Subcutaneous abdominal adipose tissue (tissue), 5 donors: ENCODE measurements around the gene MROH8.
"Not testable (repeated sequence)": the region's sequence is repeated elsewhere in the genome, so short reads cannot be mapped to it uniquely, and the experiment has no call there.

ENCODE experiments used
- H3K27ac ChIP-seq: one replicate; pipeline ENCODE4 v1.7.0; 2013; ENCODE audit warnings: low read depth, mild to moderate bottlenecking, inconsistent platforms, low read length, moderate library complexity
- H3K27me3 ChIP-seq, 5 donors: one replicate each; pipeline ENCODE4 v1.7.0; 2013; ENCODE audit warnings: low read length in 5 of 5, inconsistent platforms in 1 of 5; ENCODE audit not compliant: control insufficient read depth in 5 of 5, insufficient read depth in 4 of 5
- H3K36me3 ChIP-seq, 5 donors: one replicate each; pipeline ENCODE4 v1.7.0; 2013; ENCODE audit warnings: low read length in 5 of 5; ENCODE audit not compliant: control insufficient read depth in 5 of 5, insufficient read depth in 5 of 5
- H3K4me1 ChIP-seq, 5 donors: one replicate each; pipeline ENCODE4 v1.7.0; 2013; ENCODE audit warnings: low read length in 5 of 5, mild to moderate bottlenecking in 3 of 5, moderate library complexity in 1 of 5; ENCODE audit not compliant: control insufficient read depth in 5 of 5, insufficient read depth in 5 of 5
- H3K4me3 ChIP-seq, 5 donors: one replicate each; pipeline ENCODE4 v1.7.0; 2013; ENCODE audit warnings: low read length in 5 of 5, low read depth in 1 of 5
- H3K9ac ChIP-seq, 5 donors: one replicate each; pipeline ENCODE4 v1.7.0; 2013; ENCODE audit warnings: low read length in 5 of 5, mild to moderate bottlenecking in 4 of 5, moderate library complexity in 3 of 5
- H3K9me3 ChIP-seq, 5 donors: one replicate each; pipeline ENCODE4 v1.7.0; 2013; ENCODE audit warnings: low read length in 5 of 5; ENCODE audit not compliant: control insufficient read depth in 5 of 5
- donor health status: healthy.
- donor health status: healthy.
- donor health status: healthy.
- donor health status: healthy.
- donor health status: healthy.

The MROH8 gene

GRCh38 chr20:37161830-37162549, 17.4 kb downstream of the MROH8 start:
- Histone ChIP-seq H3K9ac (no peak overlapping the region), H3K27me3 (no peaks in the 10 kb centered on the region), H3K4me3 (no peak overlapping the region), H3K9me3 (no peaks in the 10 kb centered on the region), H3K4me1 (no peaks in the 10 kb centered on the region), H3K27ac (no peak overlapping the region), H3K36me3 (peaks cover 4 to 16% (median 5%) of the 10 kb centered on the region in 5 donors)

- peaks cover 0 to 10% (median 4%) of the 10 kb centered on the region in 5 donors for H3K36me3 ChIP-seq
Measured at GRCh38 chr20:37160683-37161082, 18.7 kb downstream of the MROH8 start.

DNA sequence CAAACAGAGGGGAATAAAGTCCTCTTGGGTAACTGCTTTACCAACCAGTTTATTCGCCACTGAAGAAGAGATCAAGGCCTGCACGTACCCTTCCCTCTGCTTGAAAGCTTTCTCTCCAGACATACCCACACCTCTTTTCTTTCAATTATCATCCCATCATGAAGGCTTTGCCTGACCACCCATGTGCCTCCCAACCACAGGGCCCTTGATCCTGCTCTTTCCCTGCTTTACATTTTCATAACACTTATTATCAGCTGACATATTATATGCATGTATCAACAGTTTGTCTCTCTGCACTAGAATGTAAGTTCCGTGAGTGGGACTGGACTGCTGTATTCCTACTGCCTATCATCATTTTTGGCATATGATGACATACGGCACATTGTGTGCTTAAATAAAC, 21.1 kb downstream of the MROH8 start:
- Histone ChIP-seq H3K4me1 (no peaks in the 10 kb centered on the region), H3K4me3 (no peak overlapping the region), H3K27ac (no peak overlapping the region), H3K9ac (no peak overlapping the region), H3K36me3 (peaks cover 0 to 14% (median 9%) of the 10 kb centered on the region in 5 donors), H3K9me3 (no peaks in the 10 kb centered on the region), H3K27me3 (no peaks in the 10 kb centered on the region)

More at GRCh38 chr20:37160683-37161082, 18.7 kb downstream of the MROH8 start:
- no peak overlapping the region for H3K27ac ChIP-seq
- H3K27me3 ChIP-seq = no peaks in the 10 kb centered on the region
- H3K9ac ChIP-seq = no peak overlapping the region
- no peaks in the 10 kb centered on the region for H3K4me1 ChIP-seq
- H3K9me3 ChIP-seq = no peaks in the 10 kb centered on the region
- no peak overlapping the region for H3K4me3 ChIP-seq

- Histone ChIP-seq H3K9me3 (no peaks in the 10 kb centered on the region), H3K27me3 (no peaks in the 10 kb centered on the region), H3K4me3 (no peak overlapping the region), H3K4me1 (no peaks in the 10 kb centered on the region), H3K36me3 (peaks cover 0 to 19% (median 9%) of the 10 kb centered on the region in 5 donors), H3K27ac (no peak overlapping the region), H3K9ac (no peak overlapping the region)
Measured at GRCh38 chr20:37155987-37156386, 23.4 kb downstream of the MROH8 start.

DNA sequence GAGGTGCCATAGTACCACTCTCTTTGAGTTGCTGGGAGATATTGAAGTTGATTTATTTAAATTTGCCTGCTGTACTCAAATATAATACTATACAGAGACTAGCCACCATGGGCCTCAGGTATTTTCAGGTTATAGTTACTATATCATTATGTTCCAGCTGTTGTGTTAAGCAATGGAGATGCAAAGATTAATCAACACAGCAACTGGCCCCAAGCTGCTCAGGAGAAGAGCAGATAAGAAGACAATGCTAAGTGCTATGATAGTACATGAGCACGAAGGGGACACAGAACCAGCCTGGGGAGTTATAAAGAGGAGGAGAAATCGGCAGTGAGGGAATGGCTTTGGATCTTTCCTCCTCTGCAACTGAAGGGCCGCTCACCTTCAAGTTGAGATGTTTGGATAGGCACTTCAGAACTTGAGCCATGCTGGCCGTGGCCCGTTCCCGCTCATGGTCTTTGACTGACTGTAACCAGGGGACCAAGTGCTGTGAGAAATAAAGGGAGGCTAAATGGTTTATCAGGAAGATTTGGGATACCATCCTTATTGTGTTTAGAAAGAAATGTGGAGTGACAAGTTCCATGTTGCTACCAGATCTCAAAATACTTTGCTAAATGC, 24.6 kb downstream of the MROH8 start:
- Histone ChIP-seq H3K36me3 (peaks cover 0 to 19% (median 9%) of the 10 kb centered on the region in 5 donors), H3K27me3 (no peaks in the 10 kb centered on the region), H3K4me1 (no peaks in the 10 kb centered on the region), H3K27ac (no peak overlapping the region), H3K9ac (no peak overlapping the region), H3K4me3 (no peak overlapping the region), H3K9me3 (no peaks in the 10 kb centered on the region)

DNA sequence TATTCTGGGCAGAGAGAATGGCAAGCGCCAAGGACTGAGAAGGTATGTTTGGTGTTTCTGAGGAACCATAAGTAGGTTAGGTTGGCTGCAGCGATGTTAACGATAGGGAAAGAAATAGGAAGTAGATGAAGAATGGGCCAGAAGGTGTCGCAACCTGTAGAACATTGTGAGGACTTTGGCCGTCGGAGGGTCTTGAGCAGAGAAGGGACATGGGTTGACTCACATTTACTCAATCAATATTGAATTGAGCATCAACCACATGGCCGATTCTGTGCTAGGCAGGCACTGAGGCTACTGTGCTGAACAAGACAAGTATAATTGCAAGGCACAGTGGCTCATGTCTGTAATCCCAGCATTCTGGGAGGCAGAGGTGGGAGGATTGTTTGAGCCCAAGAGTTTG, 27.1 kb downstream of the MROH8 start:
- no peak overlapping the region for H3K9ac ChIP-seq
- H3K4me1 ChIP-seq = no peaks in the 10 kb centered on the region
- H3K27me3 ChIP-seq = no peaks in the 10 kb centered on the region
- peaks cover 0 to 18% (median 8%) of the 10 kb centered on the region in 5 donors for H3K36me3 ChIP-seq
- H3K4me3 ChIP-seq = no peak overlapping the region
- H3K9me3 ChIP-seq = no peaks in the 10 kb centered on the region
- H3K27ac ChIP-seq = no peak overlapping the region

GRCh38 chr20:37151529-37151928, 27.8 kb downstream of the MROH8 start:
- Histone ChIP-seq H3K4me3 (no peak overlapping the region), H3K4me1 (no peaks in the 10 kb centered on the region), H3K27me3 (no peaks in the 10 kb centered on the region), H3K9me3 (no peaks in the 10 kb centered on the region), H3K27ac (no peak overlapping the region), H3K36me3 (peaks cover 0 to 18% (median 8%) of the 10 kb centered on the region in 5 donors), H3K9ac (no peak overlapping the region)

- not testable (repeated sequence) for H3K4me3 ChIP-seq, H3K9ac ChIP-seq, H3K27me3 ChIP-seq, H3K4me1 ChIP-seq, H3K9me3 ChIP-seq, H3K27ac ChIP-seq
- H3K36me3 ChIP-seq = peaks cover 0 to 18% (median 8%) of the 10 kb centered on the region in 5 donors
Measured at GRCh38 chr20:37150864-37151263, 28.5 kb downstream of the MROH8 start.

DNA sequence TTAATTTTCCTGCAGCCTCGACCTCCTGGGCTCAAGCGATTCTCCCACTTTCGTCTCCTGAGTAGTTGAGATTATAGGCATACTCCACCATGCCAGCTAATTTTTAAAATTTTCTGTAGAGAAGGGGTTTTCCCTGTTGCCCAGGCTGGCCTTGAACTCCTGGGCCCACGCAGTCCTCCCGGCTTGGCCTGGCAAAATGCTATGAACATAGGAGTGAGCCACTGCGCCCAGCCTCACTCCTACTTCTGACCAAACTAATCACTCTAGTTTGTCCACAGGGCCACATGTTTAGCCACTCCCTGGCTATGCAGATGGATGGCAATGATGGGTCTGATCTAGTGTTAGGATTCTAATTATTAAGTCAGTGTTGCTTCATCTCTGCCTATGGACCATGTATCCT, 32.1 kb downstream of the MROH8 start:
- Histone ChIP-seq H3K9me3 (no peaks in the 10 kb centered on the region), H3K9ac (no peak overlapping the region), H3K4me1 (no peaks in the 10 kb centered on the region)

DNA sequence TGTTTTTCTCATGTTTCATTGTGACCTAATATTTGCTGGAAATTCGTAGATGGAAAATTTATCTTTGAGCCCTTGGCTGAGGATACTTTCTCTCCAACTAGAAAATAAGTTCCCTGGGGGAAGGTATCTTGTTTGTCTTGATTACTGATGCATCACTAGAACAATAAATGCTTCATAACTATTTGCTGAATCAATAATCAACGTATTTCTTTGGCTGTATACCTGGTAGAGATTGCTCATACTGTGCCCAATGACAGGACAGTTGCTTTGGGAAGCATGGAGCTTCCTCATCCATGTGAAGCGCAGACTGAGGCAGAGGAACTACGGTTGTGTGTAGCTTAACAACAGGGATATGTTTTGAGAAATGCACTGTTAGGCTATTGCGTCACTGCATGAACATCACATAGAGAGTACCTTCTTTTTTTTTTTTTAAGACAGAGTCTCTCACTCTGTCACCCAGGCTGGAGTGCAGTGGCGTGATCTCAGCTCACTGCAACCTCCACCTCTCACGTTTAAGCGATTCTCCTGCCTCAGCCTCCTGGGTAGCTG, 34.4 kb downstream of the MROH8 start:
- H3K9ac ChIP-seq = no peak overlapping the region
- no peaks in the 10 kb centered on the region for H3K4me1 ChIP-seq
- no peak overlapping the region for H3K27ac ChIP-seq
- H3K9me3 ChIP-seq = no peaks in the 10 kb centered on the region
- H3K4me3 ChIP-seq = no peak overlapping the region
- peaks cover 0 to 14% (median 4%) of the 10 kb centered on the region in 5 donors for H3K36me3 ChIP-seq
- H3K27me3 ChIP-seq = no peaks in the 10 kb centered on the region

More for the DNA sequence above, 32.1 kb downstream of the MROH8 start:
- Histone ChIP-seq H3K4me3 (no peak overlapping the region), H3K27me3 (no peaks in the 10 kb centered on the region), H3K36me3 (peaks cover 0 to 14% (median 8%) of the 10 kb centered on the region in 5 donors), H3K27ac (no peak overlapping the region)
